Neural progenitor cell (in vitro differentiated cells): ENCODE data around the gene DHRS12.
A peak's percentile ranks its signal among the peaks of the same experiment; 100 is the strongest.

Source experiments
- CTCF ChIP-seq: fragments of 200-600 bp; sonication (generic); IDR thresholded peaks from 2 replicates; pipeline ENCODE4 v1.5.1; 2017; ENCODE audit warnings: antibody characterized with exemption, mild to moderate bottlenecking
- EZH2 ChIP-seq: fragments of 200-600 bp; sonication (generic); IDR thresholded peaks from 2 replicates; pipeline ENCODE4 v1.6.1; 2017; ENCODE audit warnings: antibody characterized with exemption, mild to moderate bottlenecking, moderate library complexity

- peak; percentile 67 for TF ChIP-seq CTCF
- TF ChIP-seq EZH2 = no peak
These were observed 35.5 kb downstream of the DHRS12 start for GRCh38 chr13:51768378-51768921.
